ENCODE data around the gene NAV2.

Gene NAV2

GRCh38 chr11:19812710-19813109 is 100.1 kb downstream of the NAV2 start:
- POLR2A ChIA-PET = no interaction called here
- CTCF ChIA-PET = no interaction called here
- no peak for DNase-seq (ENCODE audit: extremely low spot score)
- no peak for TF ChIP-seq CTCF (IDR thresholded peaks at IDR 0.05; ENCODE audit: control extremely low read depth, extremely low read depth, low read depth, missing control alignments)

GRCh38 chr11:19813158-19813879 is 100.7 kb downstream of the NAV2 start:
- DNase-seq (ENCODE audit: extremely low spot score) = no peak
- TF ChIP-seq CTCF (IDR thresholded peaks at IDR 0.05; ENCODE audit: control extremely low read depth, extremely low read depth, low read depth, missing control alignments) = no peak
- CTCF ChIA-PET = interaction anchor here (1.4 kb wide), 1 partner anchor 90 kb away, joined by 7 read pairs; no protein-coding TSS in a partner anchor
- POLR2A ChIA-PET = no interaction called here

DNA sequence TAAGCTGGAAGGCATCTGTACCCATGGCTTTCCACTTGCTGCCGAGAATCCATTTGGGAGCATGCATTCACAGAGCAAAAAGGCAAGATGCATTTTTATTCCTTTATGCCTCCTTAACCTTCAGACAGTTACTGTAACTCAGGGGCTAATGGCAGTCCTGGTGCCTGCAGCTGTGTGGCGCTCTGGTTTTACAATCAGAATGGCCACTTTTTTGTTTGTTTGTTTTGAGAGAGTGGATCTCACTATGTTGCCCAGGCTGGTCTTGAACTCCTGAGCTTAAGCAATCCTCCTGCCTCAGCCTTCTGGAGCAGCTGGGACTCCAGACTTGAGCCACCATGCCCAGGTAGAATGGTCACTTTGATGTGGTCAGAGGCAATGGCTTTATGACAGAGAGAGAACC is 101.8 kb downstream of the NAV2 start:
- no peak for TF ChIP-seq CTCF (IDR thresholded peaks at IDR 0.05; ENCODE audit: control extremely low read depth, extremely low read depth, low read depth, missing control alignments)
- ChIA-PET POLR2A (no interaction called here), CTCF (interaction anchor here (0.8 to 1.4 kb wide), 2 partner anchors 28 to 89 kb away, joined by 3 to 7 read pairs; no protein-coding TSS in a partner anchor)
- DNase-seq (ENCODE audit: extremely low spot score) = no peak

GRCh38 chr11:19816040-19816439 is 103.4 kb downstream of the NAV2 start:
- CTCF ChIA-PET = interaction anchor here (1.0 to 1.5 kb wide), 2 partner anchors 9 to 13 kb away, joined by 4 read pairs; no protein-coding TSS in a partner anchor
- POLR2A ChIA-PET = no interaction called here
- no peak for TF ChIP-seq CTCF (IDR thresholded peaks at IDR 0.05; ENCODE audit: control extremely low read depth, extremely low read depth, low read depth, missing control alignments)
- DNase-seq (ENCODE audit: extremely low spot score) = no peak

GRCh38 chr11:19816817-19817216 is 104.2 kb downstream of the NAV2 start:
- DNase-seq (ENCODE audit: extremely low spot score) = no peak
- CTCF ChIA-PET = interaction anchor here (1.0 to 1.3 kb wide), 2 partner anchors 9 kb away, joined by 3 to 4 read pairs; no protein-coding TSS in a partner anchor
- POLR2A ChIA-PET = no interaction called here

GRCh38 chr11:19817265-19817851 is 104.7 kb downstream of the NAV2 start:
- DNase-seq (ENCODE audit: extremely low spot score) = no peak
- TF ChIP-seq CTCF (IDR thresholded peaks at IDR 0.05; ENCODE audit: control extremely low read depth, extremely low read depth, low read depth, missing control alignments) = no peak
- POLR2A ChIA-PET = no interaction called here
- CTCF ChIA-PET = interaction anchor here (1.3 to 1.8 kb wide), 2 partner anchors 8 to 11 kb away, joined by 3 to 5 read pairs; no protein-coding TSS in a partner anchor

More at GRCh38 chr11:19816817-19817216, 104.2 kb downstream of the NAV2 start:
- no peak for TF ChIP-seq CTCF (IDR thresholded peaks at IDR 0.05; ENCODE audit: control extremely low read depth, extremely low read depth, low read depth, missing control alignments)

Measured in GM10248 (cell line).